Caki2 (cell line): Measurements from ENCODE around the gene LINGO1. TPM values are rescaled to one million over a fixed set of nuclear protein-coding genes. Genes with fewer than 3 reads are reported as not detected.

ENCODE experiments used
- DNase-seq: peaks from one replicate; pipeline ENCODE4 v3.0.0-alpha.2; 2015; ENCODE audit warnings: low read depth
- in situ Hi-C: cut with HindIII; loops from 2 replicates; pipeline ENCODE4 v1.10.0; 2016; ENCODE audit warnings: low sequenced_read_pairs, low pct_unique_long_range_greater_than_20kb, mixed read lengths
- total RNA-seq: library from RNA; depleted of rRNA; stranded (reverse); fragments of >200 nt; shearing (Covaris generic); gene quantifications from 2 replicates; pipeline ENCODE4 v1.2.3, GENCODE V29; 2014; ENCODE audit warnings: low replicate concordance; rRNA removed

The LINGO1 gene
- total RNA-seq, 1 experiment from 2014 or later: 0.14 TPM

- no peak for DNase-seq
- in situ Hi-C loops: no loop called here
These were observed 64.4 kb downstream of the LINGO1 start for GRCh38 chr15:77568014-77568972.

- in situ Hi-C loops: no loop called here
- DNase-seq: no peak
These were observed 65.5 kb downstream of the LINGO1 start for GRCh38 chr15:77567202-77567601.

- in situ Hi-C loops: no loop called here
- DNase-seq: no peak
These were observed 66.6 kb downstream of the LINGO1 start for GRCh38 chr15:77566092-77566491.

- DNase-seq: no peak
- in situ Hi-C loops: no loop called here
These were observed 67.3 kb downstream of the LINGO1 start for GRCh38 chr15:77565378-77565915.

GRCh38 chr15:77564938-77565337, 67.8 kb downstream of the LINGO1 start:
- no peak for DNase-seq
- in situ Hi-C loops: no loop called here

- in situ Hi-C loops: no loop called here
These were observed 68.4 kb downstream of the LINGO1 start for GRCh38 chr15:77564341-77564740.

GRCh38 chr15:77563623-77564156, 69.0 kb downstream of the LINGO1 start:
- DNase-seq: no peak
- in situ Hi-C loops: no loop called here

More at GRCh38 chr15:77564341-77564740, 68.4 kb downstream of the LINGO1 start:
- DNase-seq: no peak

Other genes with a start within 250 kb of the LINGO1 start
- gene PEAK1, start 212.8 kb downstream of the LINGO1 start, total RNA-seq: 6.4 and 28.4 TPM in 2 replicates
- gene HMG20A, start 212.0 kb downstream of the LINGO1 start, total RNA-seq: 3.3 and 9.1 TPM in 2 replicates